Glomerular endothelial cell (primary cell): ENCODE results near the gene STAMBP. TPM values are rescaled to one million over a fixed set of nuclear protein-coding genes. Genes with fewer than 3 reads are reported as not detected.
"Not testable (repeated sequence)": the region's sequence is repeated elsewhere in the genome, so short reads cannot be mapped to it uniquely, and the experiment has no call there.

Experiments used
- DNase-seq: peaks from one replicate; pipeline ENCODE4 v3.0.0-alpha.2; 2011; ENCODE audit warnings: low read depth, low spot score; ENCODE audit errors: extremely low read depth
- total RNA-seq: library from RNA; depleted of rRNA; stranded (reverse); fragments of >200 nt; gene quantifications from 2 replicates; pipeline ENCODE4 v1.2.3, GENCODE V29; 2015

The STAMBP gene
- total RNA-seq, 1 donor from 2014 or later: 24.0 TPM

GRCh38 chr2:73885406-73885805 is 56.6 kb downstream of the STAMBP start:
- DNase-seq: no peak

DNA sequence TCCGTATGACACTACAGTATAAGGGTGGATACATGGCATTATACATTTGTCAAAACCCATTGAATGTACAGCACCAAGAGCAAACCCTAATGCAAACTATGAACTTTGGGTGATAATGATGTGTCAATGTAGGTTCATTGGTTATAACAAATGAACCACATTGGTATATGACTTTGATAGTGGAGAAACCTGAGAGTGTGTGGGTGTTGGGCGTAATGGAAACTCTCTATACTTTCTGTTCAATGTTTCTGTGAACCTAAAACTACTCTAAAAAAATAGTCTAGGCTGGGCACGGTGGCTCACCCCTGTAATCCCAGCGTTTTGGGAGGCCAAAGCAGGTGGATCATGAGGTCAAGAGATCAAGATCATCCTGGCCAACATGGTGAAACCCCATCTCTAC is 57.6 kb downstream of the STAMBP start:
- DNase-seq: no peak

DNA sequence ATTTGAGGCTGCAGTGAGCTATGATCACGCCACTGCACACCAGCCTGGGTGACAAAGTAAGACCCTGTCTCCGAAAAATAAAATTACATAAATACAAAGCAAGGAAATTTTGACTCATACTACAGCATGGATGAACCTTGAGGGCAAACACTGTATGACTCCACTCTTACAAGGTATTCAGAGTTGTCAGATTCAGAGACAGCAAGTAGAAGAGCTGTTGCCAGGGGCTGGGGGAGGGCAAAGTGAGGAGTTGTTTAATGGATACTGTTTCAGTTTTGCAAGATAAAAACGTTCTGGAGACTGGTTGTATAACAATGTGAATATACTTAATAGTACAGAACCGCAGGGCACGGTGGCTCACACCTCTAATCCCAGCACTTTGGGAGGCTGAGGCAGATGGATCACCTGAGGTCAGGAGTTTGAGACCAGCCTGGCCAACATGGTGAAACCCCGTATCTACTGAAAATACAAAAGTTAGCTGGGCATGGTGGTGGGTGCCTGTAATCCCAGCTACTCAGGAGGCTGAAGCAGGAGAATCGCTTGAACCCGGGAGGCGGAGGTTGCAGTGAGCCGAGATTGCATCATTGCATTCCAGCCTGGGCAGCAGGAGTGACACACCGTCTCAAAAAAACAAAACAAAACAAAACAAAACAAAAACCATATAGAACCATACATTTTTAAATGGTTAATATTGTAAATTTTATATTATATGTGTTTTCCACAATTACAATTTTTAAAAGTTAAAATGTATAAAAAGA is 59.0 kb downstream of the STAMBP start:
- not testable (repeated sequence) for DNase-seq

- DNase-seq: no peak
Observed at GRCh38 chr2:73888388-73888787, 59.6 kb downstream of the STAMBP start.

DNA sequence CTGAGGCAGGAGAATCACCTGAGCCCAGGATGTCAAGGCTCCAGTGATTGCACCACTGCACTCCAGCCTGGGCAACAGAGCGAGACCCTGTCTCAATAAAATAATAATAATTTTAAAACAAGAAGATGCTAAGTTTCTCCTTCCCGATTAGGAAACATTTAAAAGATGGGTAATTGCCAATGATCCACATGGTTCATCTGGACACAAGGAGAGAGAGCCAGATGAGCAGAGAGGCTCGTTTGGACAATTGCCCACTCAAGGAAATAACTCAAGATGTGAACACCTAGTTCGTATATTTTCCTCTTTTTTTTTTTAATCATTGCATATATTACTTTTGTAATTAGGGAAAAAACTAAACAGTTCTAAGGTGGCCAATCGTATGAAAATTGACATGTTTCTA is 60.4 kb downstream of the STAMBP start:
- no peak for DNase-seq

DNA sequence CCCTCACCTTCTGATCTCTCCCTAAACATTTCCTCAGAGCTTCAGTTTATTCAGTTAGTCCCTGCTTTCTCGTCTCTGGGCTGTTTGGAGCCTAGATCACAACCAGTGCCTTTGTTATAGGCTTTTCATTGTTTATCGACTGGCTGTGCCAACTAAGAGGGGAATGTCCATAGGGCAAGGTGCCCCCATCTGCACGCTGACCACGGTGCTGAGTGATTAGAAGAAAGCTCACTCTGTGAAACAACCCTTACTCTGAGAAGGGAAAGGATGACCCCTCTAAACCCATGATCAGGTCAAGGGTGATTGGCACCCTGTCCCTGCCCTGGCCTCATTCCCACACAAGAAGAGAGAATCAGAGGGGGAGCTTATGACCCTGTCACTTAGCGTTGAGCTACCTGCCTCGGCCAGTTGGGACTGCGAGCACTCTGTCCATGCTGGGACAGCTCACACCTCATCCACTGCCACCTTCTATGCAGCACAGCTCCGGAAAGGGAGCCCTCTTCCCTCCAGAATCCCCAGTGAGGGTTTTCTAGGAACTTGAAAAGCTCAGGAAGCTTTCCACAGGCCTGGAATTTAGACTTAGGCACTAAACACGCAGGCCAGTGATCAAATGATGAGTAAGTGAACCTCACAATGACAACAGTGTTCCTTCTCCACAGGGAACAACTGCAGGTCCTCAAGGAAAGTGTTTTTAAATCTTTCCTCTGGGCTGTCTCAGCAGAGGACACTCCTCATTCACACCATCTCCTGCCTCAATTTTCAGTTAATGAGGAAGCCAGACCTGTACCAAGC is 61.7 kb downstream of the STAMBP start:
- DNase-seq: no peak

DNA sequence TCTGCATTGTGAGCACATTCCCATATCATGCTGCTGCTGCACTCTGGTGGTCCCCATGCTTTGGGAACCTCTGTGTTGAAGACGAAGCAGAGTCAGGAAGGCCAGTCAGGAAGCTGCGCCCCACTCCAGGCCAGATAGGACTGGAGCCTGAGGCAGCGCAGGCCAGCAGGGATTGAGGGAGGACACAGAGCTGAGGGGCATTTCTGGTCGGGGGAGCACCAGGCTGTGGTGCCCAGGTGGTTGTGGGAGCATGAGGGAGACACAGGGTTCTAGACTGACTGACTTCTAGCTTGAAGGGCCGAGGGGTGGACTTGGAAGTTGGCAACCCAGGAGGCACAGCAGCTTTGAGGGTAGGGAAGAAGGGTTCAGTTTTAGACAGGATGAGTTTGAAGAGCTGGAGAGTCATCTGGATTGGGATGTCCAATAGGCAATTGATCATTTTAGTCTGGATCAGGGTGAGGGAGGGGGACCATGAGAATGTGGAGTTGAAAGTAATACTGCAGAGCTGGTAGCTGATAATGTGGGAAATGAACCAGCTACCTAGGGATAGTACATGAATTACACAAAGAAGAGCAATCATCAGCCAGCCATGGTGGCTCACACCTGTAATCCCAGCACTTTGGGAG is 62.6 kb downstream of the STAMBP start:
- DNase-seq: no peak

DNA sequence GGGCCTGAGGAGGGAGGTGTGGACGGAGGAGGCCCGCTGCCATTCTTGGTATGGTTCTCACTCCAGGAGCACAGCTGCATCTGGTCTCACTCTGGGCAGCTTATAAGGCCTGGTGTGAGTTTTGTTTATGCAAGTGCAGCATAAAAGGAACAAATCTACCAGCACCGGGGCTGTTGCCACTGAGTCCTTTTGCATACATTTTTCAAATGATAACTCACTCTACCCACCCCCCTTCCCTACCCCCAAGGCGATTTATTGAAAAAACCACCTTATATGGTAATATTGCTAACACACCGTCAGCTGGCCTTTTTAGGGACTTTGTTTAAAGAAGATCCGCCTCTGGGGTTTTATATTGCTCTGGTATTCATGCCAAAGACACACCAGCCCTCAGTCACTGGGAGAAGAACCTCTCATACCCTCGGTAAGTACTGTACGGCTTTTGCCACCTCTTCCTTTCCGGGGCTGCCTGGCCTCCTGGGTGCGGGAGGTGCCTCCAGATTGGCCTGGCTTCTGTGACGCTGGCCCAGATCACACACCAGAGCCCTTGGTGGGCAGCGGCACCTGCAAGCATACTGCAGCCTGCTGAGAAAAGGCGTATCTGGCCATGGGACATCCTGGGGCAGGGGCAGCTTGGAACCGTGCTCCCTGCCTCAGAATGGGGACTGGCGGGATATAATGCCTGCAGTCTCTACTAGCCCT is 64.0 kb downstream of the STAMBP start, which contains the start of gene ACTG2:
Gene ACTG2, plus strand, starts transcription at position 378 of the 699 bp plus-strand sequence. CDS start 8,304 bp downstream, outside the sequence.
- DNase-seq: no peak

DNA sequence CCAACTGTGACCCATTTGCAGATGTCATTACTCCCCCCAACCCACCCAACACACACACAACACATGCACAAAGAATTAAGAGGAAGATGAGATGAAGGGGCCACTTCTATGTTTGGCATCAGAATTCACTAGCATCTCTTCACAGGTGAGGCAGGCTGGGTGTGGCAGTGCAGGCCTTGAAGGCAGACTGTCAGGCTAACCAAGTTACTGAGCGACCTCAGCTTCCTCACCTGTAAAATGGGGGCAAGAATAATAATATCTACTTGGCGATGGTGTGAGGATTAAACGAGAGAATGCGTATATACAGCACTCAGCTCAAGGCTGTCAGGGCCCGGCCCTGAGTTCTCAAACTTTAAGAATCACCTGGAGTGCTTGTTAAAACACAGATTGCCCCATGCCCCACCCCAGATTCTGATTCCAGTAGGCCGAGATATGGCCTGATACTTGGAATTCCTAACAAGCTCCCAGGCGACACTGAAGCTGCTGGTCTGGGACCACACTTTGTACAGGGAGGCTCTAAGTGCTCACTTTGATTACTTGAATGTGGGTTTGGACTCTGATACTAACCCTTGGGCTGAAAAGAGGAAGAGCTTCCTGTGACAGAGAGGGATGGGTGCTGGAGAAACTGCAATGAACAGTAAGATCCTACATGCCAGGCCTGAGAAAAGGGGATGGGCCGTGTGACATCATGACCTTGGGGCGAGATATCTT is 65.2 kb downstream of the STAMBP start:
- DNase-seq: no peak

DNA sequence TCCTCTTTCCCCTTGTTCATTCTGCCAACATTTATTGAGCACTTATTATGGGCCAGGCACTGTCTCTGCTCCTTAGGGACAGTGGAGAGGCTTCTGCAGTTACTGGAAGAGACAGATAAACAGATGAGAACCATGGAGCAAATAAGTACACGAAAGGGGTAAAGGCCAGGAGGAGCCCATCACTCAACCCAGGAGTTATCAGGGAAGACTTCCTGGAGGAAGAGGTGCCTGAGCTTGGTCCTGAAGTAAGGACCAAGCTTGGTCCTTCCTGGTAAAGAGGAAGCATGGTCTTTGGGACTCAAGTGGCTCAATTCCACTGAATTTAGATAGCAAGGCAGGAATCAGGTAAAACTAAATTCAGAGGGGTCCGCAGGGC is 65.7 kb downstream of the STAMBP start:
- DNase-seq: no peak

DNA sequence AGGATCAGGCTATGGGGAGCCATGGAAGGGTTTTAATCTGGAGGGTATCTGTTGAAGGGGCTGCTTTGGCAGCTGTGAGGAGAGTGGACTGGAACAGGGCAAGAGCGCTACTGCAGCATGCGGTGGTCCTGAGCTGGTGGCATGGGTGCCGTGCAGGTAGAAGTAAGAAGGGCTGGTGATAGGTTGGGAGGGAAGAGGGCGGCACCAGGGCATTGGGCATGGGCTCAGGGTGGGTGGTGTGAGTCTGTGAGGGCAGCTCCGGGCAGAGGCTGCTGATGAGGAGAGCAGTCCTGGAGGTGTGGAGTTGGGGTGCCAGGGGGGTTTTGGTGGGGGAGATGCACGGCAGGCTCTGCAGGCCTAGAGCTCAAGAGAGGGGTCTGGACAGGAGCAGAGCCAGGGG is 66.1 kb downstream of the STAMBP start:
- DNase-seq: no peak

GRCh38 chr2:73895473-73895872 is 66.7 kb downstream of the STAMBP start:
- DNase-seq: no peak

GRCh38 chr2:73896362-73897239 is 67.8 kb downstream of the STAMBP start:
- DNase-seq: no peak

DNA sequence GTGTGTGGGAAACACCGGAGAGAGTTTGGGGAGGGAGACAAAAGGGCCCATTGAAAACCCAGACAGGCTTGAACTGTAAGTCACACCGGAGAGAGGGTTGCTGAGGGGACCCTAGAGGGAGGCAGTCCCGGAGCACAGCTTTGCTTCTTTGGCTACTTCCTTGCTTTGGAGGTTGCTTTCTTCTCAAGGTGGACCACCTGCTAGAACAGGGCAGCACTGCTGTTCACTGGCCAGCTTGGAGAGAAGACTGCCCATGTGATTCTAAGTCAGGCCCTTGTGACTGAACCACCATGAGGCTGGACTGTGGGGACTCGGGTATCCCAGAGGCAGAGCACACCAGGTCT is 68.5 kb downstream of the STAMBP start:
- DNase-seq: no peak

GRCh38 chr2:73897934-73898333 is 69.2 kb downstream of the STAMBP start:
- no peak for DNase-seq

DNA sequence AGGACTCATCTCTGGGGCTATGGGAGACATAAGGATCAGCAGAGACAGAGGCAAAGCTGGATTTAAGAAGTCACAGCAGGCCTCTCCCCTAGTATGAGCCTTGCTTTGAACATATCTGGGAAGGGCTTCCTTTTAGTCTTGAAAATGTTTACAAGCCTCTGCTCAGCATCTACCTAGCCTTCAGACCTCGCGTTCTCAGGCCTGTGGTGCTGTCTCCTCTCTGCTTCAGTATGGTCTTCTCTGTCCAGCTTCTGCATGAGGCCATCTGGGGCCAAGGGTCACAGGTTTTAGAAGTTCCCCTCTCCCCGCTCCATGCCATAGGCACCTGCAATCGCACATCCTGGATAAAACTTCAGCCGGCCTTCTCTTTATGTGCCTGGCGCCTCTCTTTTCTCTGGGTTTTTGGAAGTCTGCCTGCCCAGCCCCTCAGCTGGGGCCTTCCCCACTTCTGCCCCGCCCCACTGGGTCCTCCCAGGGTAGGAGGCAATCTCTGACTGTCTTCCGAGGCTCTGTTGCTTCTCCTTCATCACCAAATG is 71.1 kb downstream of the STAMBP start:
- no peak for DNase-seq

DNA sequence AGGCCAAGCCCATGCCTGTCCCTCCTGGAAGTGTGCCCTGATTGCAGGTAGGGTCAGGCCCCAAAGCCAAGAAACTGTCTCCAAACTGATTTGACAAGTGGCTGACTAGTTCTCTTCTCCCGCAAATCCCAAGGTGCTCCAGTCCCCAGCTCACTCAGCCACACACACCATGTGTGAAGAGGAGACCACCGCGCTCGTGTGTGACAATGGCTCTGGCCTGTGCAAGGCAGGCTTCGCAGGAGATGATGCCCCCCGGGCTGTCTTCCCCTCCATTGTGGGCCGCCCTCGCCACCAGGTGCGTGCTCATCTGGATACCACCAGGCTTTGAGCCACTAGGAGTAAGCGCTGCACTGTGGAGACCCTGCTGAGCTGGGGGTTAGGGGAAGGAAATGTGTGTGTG is 72.4 kb downstream of the STAMBP start:
- DNase-seq: no peak

DNA sequence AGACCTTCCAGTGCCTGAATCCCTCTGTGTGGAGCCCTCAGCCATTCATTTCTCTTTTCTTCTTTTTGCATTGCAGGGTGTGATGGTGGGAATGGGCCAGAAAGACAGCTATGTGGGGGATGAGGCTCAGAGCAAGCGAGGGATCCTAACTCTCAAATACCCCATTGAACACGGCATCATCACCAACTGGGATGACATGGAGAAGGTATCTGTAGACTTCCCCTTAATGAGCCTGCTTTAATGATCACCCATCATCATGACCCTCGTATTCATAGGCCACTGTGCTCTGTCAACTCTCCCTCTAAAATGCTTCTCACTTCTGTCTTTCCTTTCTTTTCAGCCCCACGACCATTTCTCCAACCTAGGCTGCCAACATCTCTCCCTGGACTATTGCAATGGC is 73.5 kb downstream of the STAMBP start:
- no peak for DNase-seq

DNA sequence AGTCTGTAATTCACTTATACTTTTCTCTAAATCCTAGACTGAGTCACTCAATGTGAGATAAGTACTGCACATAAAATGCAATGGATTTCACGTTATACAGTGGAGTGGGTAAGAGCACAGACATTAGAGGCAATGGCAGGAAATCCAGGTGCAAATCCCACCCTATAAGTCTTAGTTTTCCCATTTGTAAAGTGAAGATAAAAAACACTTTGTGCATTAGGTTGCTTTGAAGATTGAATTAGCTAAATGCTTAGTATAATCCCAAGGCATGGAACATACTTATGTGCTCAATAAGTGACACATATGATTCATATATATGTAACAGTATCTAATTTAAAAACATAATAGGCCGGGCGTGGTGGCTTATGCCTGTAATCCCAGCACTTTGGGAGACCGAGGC is 74.6 kb downstream of the STAMBP start:
- DNase-seq: no peak
